Measurements from ENCODE around the gene B4GALT5.

DNA sequence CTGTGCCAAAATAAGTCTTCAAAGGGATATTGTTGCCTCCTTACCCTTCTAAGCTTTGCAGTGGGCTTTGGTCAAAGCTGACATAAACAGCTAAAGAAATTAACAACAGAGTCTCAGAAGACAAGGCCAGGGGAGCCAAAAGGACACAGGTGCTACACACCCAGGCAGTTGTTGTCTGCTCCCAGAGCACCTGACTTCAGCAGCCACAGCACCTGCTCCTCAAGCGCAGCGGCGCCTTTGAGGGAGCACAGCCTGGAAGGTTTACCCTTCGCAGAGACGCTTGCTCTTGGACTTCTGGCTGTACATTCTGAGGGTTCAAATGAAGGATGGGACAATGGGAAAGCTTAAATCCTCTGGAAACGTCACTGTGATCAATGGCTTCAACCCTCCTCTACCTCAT, 16.6 kb downstream of the B4GALT5 start:
- TF ChIP-seq, protein P1, sequence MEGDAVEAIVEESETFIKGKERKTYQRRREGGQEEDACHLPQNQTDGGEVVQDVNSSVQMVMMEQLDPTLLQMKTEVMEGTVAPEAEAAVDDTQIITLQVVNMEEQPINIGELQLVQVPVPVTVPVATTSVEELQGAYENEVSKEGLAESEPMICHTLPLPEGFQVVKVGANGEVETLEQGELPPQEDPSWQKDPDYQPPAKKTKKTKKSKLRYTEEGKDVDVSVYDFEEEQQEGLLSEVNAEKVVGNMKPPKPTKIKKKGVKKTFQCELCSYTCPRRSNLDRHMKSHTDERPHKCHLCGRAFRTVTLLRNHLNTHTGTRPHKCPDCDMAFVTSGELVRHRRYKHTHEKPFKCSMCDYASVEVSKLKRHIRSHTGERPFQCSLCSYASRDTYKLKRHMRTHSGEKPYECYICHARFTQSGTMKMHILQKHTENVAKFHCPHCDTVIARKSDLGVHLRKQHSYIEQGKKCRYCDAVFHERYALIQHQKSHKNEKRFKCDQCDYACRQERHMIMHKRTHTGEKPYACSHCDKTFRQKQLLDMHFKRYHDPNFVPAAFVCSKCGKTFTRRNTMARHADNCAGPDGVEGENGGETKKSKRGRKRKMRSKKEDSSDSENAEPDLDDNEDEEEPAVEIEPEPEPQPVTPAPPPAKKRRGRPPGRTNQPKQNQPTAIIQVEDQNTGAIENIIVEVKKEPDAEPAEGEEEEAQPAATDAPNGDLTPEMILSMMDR (IDR thresholded peaks at IDR 0.05): no peak
- no peak for TF ChIP-seq POLR2A (IDR thresholded peaks at IDR 0.05)

Data from body of pancreas (tissue), 4 donors.